Heart right ventricle (tissue), 16 donors: ENCODE data around the gene ZNF329. TPM values are rescaled to one million over a fixed set of nuclear protein-coding genes. Genes with fewer than 3 reads are reported as not detected.

ENCODE experiments used
- ATAC-seq, 8 donors: fragments of 200-7000 bp; cut with Tn5 transposase; one replicate each; pipeline ENCODE4 v1.9.1; 2020; ENCODE audit warnings: mild to moderate bottlenecking in 8 of 8, moderate library complexity in 8 of 8, moderate number of reproducible peaks in 1 of 8
- DNase-seq, 2 donors: peaks; one replicate each; pipeline ENCODE4 v3.0.0-alpha.2; 2020
- H3K27ac ChIP-seq, 10 donors: fragments of 200-600 bp; sonication (generic) in 2 of 10; one replicate each; pipeline versions ENCODE4 v1.5.0 to v1.8.0; 2020 to 2022; ENCODE audit warnings: mild to moderate bottlenecking in 3 of 10
- H3K27me3 ChIP-seq, 7 donors: fragments of 200-600 bp; one replicate each; pipeline ENCODE4 v1.8.0; 2021 to 2022; ENCODE audit warnings: mild to moderate bottlenecking in 2 of 7
- H3K36me3 ChIP-seq, 9 donors: fragments of 200-600 bp; sonication (generic) in 1 of 9; one replicate each; pipeline versions ENCODE4 v1.5.0 to v1.8.0; 2020 to 2022; ENCODE audit warnings: mild to moderate bottlenecking in 2 of 9
- H3K4me1 ChIP-seq, 9 donors: fragments of 200-600 bp; sonication (generic) in 1 of 9; one replicate each; pipeline versions ENCODE4 v1.5.0 to v1.8.0; 2020 to 2022; ENCODE audit warnings: mild to moderate bottlenecking in 4 of 9
- H3K4me3 ChIP-seq, 10 donors: fragments of 200-600 bp; sonication (generic) in 2 of 10; one replicate each; pipeline versions ENCODE4 v1.5.0 to v1.8.0; 2020 to 2022; ENCODE audit warnings: mild to moderate bottlenecking in 7 of 10, moderate library complexity in 2 of 10
- H3K9me3 ChIP-seq, 11 donors: fragments of 200-600 bp in 10 of 11; sonication (generic) in 2 of 11; one replicate each; pipeline versions ENCODE4 v1.5.0 to v1.8.0; 2013 to 2022; ENCODE audit warnings: mild to moderate bottlenecking in 2 of 11, control low read depth in 1 of 11, moderate library complexity in 1 of 11
- WGBS, 2 donors: extraction: QIAGEN DNeasy Blood & Tissue Kit; methylation state at CpG; one replicate each; pipeline ENCODE4 v1.1.7; 2013; ENCODE audit warnings: inconsistent platforms in 1 of 2; 5-methylcytosine and 5-hydroxymethylcytosine counted together
- intact Hi-C, 10 donors: fragments of 100-400 bp; cut with DNase I; formaldehyde crosslinking; loops; one replicate each; pipeline versions ENCODE4 v1.11.1 to v1.14.2; 2022
- long read RNA-seq, 3 donors: library from polyadenylated mRNA; unstranded; transcript quantifications; one replicate each; pipeline ENCODE4 v2.0.0, GENCODE V29; 2020 to 2021
- polyA plus RNA-seq, 2 donors: library from polyadenylated mRNA; stranded (reverse); fragments of 200-250 nt; gene quantifications; one replicate each; pipeline ENCODE4 v1.2.3, GENCODE V29; 2013
- total RNA-seq, 10 donors: library from RNA; stranded (reverse); fragmentation: NEBNext Ultra II Directional in 3 of 10; extraction: Animal tissue kit (Norgen Biotek cat#: 25700) in 3 of 10; gene quantifications; one replicate each; pipeline versions ENCODE4 v1.2.1 to v1.2.4, GENCODE V29; 2021 to 2023
- TF ChIP-seq, protein P1 (sequence below), 9 donors: fragments of 200-600 bp; sonication (generic) in 2 of 9; IDR thresholded peaks; one replicate each; pipeline versions ENCODE4 v1.5.0 to v1.8.0; 2021 to 2022; ENCODE audit warnings: antibody characterized with exemption in 9 of 9, mild to moderate bottlenecking in 5 of 9, moderate library complexity in 1 of 9
- donor health status: Arrhythmogenic right ventricular cardiomyopathy.
- donor health status: ischemic (EF 13 %, LVEDD 7.1; RV severe dilation, severe dysfunction).
- donor health status: healthy with polysubstance abuse.
- donor health status: DM: no; HTN: yes; CAD: no.
- donor health status: DM: no; HTN: no; CAD: no.
- donor health status: ischemic (EF 25% LVEDD 6.9; RV normal size, moderate dysfunction).
- donor health status: ischemic (EF 25% LVEDD 5.7; RV mildly dilated, moderate dysfunction).
- donor health status: healthy.
- donor health status: DM: yes; HTN: yes; CAD: no.
- donor health status: Ischemic cardiomyopathy.
- donor health status: ischemic (EF 35%, LVEDD 5.7; RV mildly dilated, moderate dysfunction).
- donor health status: nonischemic (EF 11% LVEDD 7.7; RV severe dilation, severe dysfunction).
- donor health status: DM: yes; HTN: yes; CAD: no.
- donor health status: PGD.
- donor health status: ischemic (EF 29% LVEDD 5.4; RV normal size, mild dysfunction).
- donor health status: nonischemic (EF 23%, LVEDD 6.1; RV moderate dilation, normal function).

ZNF329 gene
- 1 to 10 TPM; 6.5 to 9.7 (median 7.9) TPM for total RNA-seq
- 1 to 10 TPM; 2.3 to 5.4 TPM for polyA plus RNA-seq
- long read RNA-seq, donor 1, partial matches to known transcripts, result 2 of 7 reads
- long read RNA-seq, donor 1, other reads (novel, unspliced or antisense), result 4 of 7 reads
- long read RNA-seq, donor 2, partial matches to known transcripts, result 0 of 3 reads
- long read RNA-seq, donor 2, other reads (novel, unspliced or antisense), result 3 of 3 reads
- long read RNA-seq, donor 3, result 0 reads

DNA sequence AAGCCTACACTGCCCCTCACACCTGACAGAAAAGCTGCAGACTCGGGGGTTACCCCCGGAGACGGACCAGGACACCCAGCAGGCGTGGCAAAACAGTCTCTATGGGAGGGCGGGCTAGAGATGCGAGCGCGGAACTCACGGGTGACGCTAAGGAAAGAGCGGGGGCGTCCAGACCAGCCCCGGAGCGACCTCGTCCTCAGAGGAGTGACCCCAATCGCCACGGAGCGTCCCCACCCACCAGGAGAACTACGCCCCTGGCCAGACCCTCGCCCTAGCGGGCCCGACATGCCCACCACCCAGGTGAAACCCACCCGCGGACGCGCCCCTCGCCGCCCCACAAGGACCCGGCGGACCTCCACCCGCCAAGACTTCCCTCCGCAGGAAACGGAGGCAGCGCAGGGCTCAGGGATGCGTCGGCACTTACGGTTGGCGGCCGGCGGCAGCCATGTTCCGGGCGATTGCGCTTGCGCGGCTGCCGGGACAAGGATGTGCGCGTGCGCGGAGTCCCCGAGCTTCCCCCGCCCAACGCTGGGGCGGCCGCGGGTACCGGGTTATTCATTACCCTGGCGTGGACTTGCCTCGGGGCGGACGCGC is at the start of gene ZNF329:
Gene ZNF329 (minus strand): TSS at position 462 of the 594 bp plus-strand sequence. CDS start 21,286 bp downstream, outside the sequence.
- TF ChIP-seq, protein P1, sequence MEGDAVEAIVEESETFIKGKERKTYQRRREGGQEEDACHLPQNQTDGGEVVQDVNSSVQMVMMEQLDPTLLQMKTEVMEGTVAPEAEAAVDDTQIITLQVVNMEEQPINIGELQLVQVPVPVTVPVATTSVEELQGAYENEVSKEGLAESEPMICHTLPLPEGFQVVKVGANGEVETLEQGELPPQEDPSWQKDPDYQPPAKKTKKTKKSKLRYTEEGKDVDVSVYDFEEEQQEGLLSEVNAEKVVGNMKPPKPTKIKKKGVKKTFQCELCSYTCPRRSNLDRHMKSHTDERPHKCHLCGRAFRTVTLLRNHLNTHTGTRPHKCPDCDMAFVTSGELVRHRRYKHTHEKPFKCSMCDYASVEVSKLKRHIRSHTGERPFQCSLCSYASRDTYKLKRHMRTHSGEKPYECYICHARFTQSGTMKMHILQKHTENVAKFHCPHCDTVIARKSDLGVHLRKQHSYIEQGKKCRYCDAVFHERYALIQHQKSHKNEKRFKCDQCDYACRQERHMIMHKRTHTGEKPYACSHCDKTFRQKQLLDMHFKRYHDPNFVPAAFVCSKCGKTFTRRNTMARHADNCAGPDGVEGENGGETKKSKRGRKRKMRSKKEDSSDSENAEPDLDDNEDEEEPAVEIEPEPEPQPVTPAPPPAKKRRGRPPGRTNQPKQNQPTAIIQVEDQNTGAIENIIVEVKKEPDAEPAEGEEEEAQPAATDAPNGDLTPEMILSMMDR (IDR thresholded peaks at IDR 0.05), result peak in 1 of 9 donors; percentile 6
- DNase-seq, result peak; percentile 89 to 94
- WGBS, 2 donors, result 0% methylated on average over 62 of the region's 62 CpGs
- H3K4me3 ChIP-seq, result peak within 1 kb of the TSS; percentile 76 to 98 (median 79)
- intact Hi-C loops, result loop anchor here in 6 of 10 donors (1.0 to 10.0 kb wide), 7 partner anchors 53 to 1046 kb away; partner anchors contain the start of genes ZNF776 (in 3 of the 6), ZNF256 (in 1 of the 6), ZNF606 (in 1 of the 6) and ZSCAN18 (in 1 of the 6)
- peaks cover 2 to 51% (median 32%) of the 10 kb centered on the region in 9 donors for H3K4me1 ChIP-seq
- H3K36me3 ChIP-seq, result peaks cover 0 to 15% (median 0%) of the 10 kb centered on the region in 9 donors
- H3K27ac ChIP-seq, result peak within 1 kb of the TSS; percentile 44 to 93 (median 87)
- H3K27me3 ChIP-seq, result no peaks in the 10 kb centered on the region
- peak; percentile 75 to 90 (median 82) for ATAC-seq
- peaks cover 0 to 52% (median 8%) of the 10 kb centered on the region in 11 donors for H3K9me3 ChIP-seq

DNA sequence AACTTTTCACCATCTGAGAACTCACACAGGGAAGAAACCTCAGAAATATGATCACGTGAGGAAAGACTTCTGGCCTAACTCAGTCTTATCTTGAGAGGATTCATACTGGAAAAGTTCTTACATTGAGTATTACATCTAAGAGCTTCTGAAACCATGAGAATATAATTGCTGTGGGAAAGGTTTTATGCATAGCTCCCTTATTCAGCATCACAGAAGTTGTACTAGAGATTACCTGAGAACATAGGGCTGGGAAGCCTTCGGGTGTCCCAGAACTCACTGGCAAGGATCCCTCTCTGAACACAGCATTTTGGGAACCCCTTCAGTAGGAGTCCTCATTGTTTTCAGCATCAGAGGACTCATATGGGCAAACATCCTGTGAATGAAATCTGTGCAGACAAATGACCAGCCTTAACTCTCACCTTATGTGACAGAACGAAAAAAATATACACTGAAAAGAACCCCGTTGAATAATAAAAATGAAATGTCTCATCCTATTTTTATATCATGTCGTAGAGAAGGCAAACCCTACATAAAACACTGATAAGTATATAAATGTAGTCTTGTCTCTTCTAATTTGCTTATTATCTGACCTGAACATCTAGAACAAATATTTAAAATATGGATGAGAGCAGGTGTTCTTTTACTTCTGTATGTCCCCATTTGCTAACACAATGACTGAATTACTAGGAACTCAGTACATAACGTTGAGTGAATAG is 46.5 kb upstream of the ZNF329 start:
- no peak for DNase-seq
- Histone ChIP-seq H3K4me1 (no peaks in the 10 kb centered on the region), H3K4me3 (no peak overlapping the region), H3K27ac (no peak overlapping the region), H3K27me3 (no peaks in the 10 kb centered on the region), H3K36me3 (peaks cover 27 to 100% (median 99%) of the 10 kb centered on the region in 9 donors), H3K9me3 (peaks cover 28 to 100% (median 100%) of the 10 kb centered on the region in 11 donors)
- ATAC-seq, result no peak
- intact Hi-C loops, result no loop called here
- WGBS, 2 donors, result 75 to 82% methylated on average over 6 of the region's 6 CpGs
- TF ChIP-seq, protein P1 (IDR thresholded peaks at IDR 0.05), result no peak

DNA sequence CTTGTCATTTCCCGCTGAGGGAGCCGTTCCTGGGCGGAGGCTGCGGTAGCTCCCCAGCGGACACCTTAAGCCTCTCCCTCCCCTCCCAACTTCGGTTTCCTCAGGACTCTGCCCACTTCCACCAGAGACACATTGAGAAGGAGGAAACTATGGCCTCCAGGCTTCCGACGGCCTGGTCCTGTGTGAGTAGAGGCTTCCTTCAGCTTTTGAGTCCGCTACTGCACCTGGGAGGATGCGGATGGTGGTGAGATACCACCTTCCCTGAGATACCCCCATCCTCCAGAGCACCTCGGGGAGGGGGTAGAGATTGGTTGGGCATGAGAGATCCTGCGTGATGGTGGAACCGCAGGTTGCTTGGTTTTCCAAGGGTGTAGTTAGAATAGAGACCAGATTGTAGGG is 33.2 kb upstream of the ZNF329 start:
- TF ChIP-seq, protein P1 (IDR thresholded peaks at IDR 0.05), result no peak
- 14 to 17% methylated on average over 13 of the region's 13 CpGs for WGBS, 2 donors
- intact Hi-C loops, result loop anchor here in 5 of 10 donors (1.0 to 10.0 kb wide), 6 partner anchors 45 to 143 kb away; partner anchors contain the start of genes ERVK3-1 (in 2 of the 5), ZNF8 (in 2 of the 5), ZNF544 (in 1 of the 5) and ZSCAN22 (in 1 of the 5)

More for the DNA sequence above, 33.2 kb upstream of the ZNF329 start:
- H3K4me3 ChIP-seq, result peak overlapping the region; percentile 67 to 98 (median 92)
- H3K27me3 ChIP-seq, result no peaks in the 10 kb centered on the region
- no peak for DNase-seq
- H3K27ac ChIP-seq, result peak overlapping the region; percentile 96 to 100 (median 100)
- H3K36me3 ChIP-seq, result peaks cover 6 to 78% (median 36%) of the 10 kb centered on the region in 9 donors
- H3K9me3 ChIP-seq, result peaks cover 4 to 97% (median 84%) of the 10 kb centered on the region in 11 donors
- H3K4me1 ChIP-seq, result peaks cover 0 to 17% (median 6%) of the 10 kb centered on the region in 9 donors
- no peak for ATAC-seq
